Measurements from ENCODE around the gene NR1H3.
A peak's percentile ranks its signal among the peaks of the same experiment; 100 is the strongest.

NR1H3 gene

GRCh38 chr11:47233989-47234668 is 23.7 kb upstream of the NR1H3 start:
- Histone ChIP-seq H3K4me1 (ENCODE audit: control insufficient read depth, insufficient read depth, low read depth, low read length) (peaks cover 17% of the 10 kb centered on the region), H2BK5ac (ENCODE audit: low read depth, low read length, poor library complexity, severe bottlenecking) (no peak overlapping the region), H2AFZ (ENCODE audit: low read depth, low read length) (no peak overlapping the region), H3K14ac (ENCODE audit: low read length in 2 of 2) (no peak overlapping the region), H3K9ac (ENCODE audit: low read length) (peak overlapping the region; percentile 69), H3K9me3 (ENCODE audit: control insufficient read depth, low read length) (no peaks in the 10 kb centered on the region), H3K4ac (ENCODE audit: low read depth in 1 of 2, low read length in 2 of 2) (no peak overlapping the region), H3K18ac (ENCODE audit: low read depth in 1 of 2, low read length in 2 of 2) (no peak overlapping the region), H2BK12ac (ENCODE audit: low read length in 2 of 2) (no peak overlapping the region), H3K36me3 (ENCODE audit: control insufficient read depth in 1 of 2, insufficient read depth in 2 of 2, low read depth in 1 of 2, low read length in 2 of 2) (peaks cover 51 to 78% of the 10 kb centered on the region in 2 experiments), H3K4me2 (ENCODE audit: low read length, poor library complexity, severe bottlenecking) (peak overlapping the region; percentile 5), H2BK120ac (ENCODE audit: low read depth, low read length) (no peak overlapping the region), H3K23ac (ENCODE audit: low read length in 2 of 2) (no peak overlapping the region), H3K79me1 (replicated peaks; ENCODE audit: low read length, poor library complexity, severe bottlenecking) (peaks cover 11% of the 10 kb centered on the region), H4K91ac (ENCODE audit: low read length) (no peak overlapping the region), H2AK5ac (ENCODE audit: low read length, severe bottlenecking) (peak overlapping the region; percentile 50), H3K4me3 (ENCODE audit: insufficient read depth in 1 of 2, low read depth in 1 of 2, low read length in 2 of 2) (peak overlapping the region in 1 of 2 experiments; percentile 19), H3K27me3 (ENCODE audit: control insufficient read depth in 1 of 2, insufficient read depth in 1 of 2, low read length in 2 of 2) (no peaks in the 10 kb centered on the region), H3K27ac (ENCODE audit: low read length, poor library complexity, severe bottlenecking) (peak overlapping the region; percentile 70), H4K8ac (ENCODE audit: low read length) (no peak overlapping the region), H2BK15ac (ENCODE audit: low read depth, poor library complexity, severe bottlenecking) (no peak overlapping the region)
- peak; percentile 81 for DNase-seq
- 72% methylated on average over 11 of the region's 11 CpGs for WGBS

- peak overlapping the region; percentile 5 for H3K4me2 ChIP-seq (ENCODE audit: low read length, poor library complexity, severe bottlenecking)
- H4K91ac ChIP-seq (ENCODE audit: low read length): no peak overlapping the region
- H3K27me3 ChIP-seq (ENCODE audit: control insufficient read depth in 1 of 2, insufficient read depth in 1 of 2, low read length in 2 of 2): no peaks in the 10 kb centered on the region
- H3K36me3 ChIP-seq (ENCODE audit: control insufficient read depth in 1 of 2, insufficient read depth in 2 of 2, low read depth in 1 of 2, low read length in 2 of 2): peaks cover 55 to 78% of the 10 kb centered on the region in 2 experiments
- H3K9me3 ChIP-seq (ENCODE audit: control insufficient read depth, low read length): no peaks in the 10 kb centered on the region
- H3K27ac ChIP-seq (ENCODE audit: low read length, poor library complexity, severe bottlenecking): peak overlapping the region; percentile 70
- no peak overlapping the region for H3K23ac ChIP-seq (ENCODE audit: low read length in 2 of 2)
- no peak for DNase-seq
- peaks cover 9% of the 10 kb centered on the region for H3K79me1 ChIP-seq (replicated peaks; ENCODE audit: low read length, poor library complexity, severe bottlenecking)
- H3K14ac ChIP-seq (ENCODE audit: low read length in 2 of 2): no peak overlapping the region
- H2AFZ ChIP-seq (ENCODE audit: low read depth, low read length): no peak overlapping the region
- H3K4ac ChIP-seq (ENCODE audit: low read depth in 1 of 2, low read length in 2 of 2): no peak overlapping the region
- no peak overlapping the region for H2BK120ac ChIP-seq (ENCODE audit: low read depth, low read length)
- no peak overlapping the region for H2BK12ac ChIP-seq (ENCODE audit: low read length in 2 of 2)
- no peak overlapping the region for H2BK15ac ChIP-seq (ENCODE audit: low read depth, poor library complexity, severe bottlenecking)
- peaks cover 17% of the 10 kb centered on the region for H3K4me1 ChIP-seq (ENCODE audit: control insufficient read depth, insufficient read depth, low read depth, low read length)
- no peak overlapping the region for H2BK5ac ChIP-seq (ENCODE audit: low read depth, low read length, poor library complexity, severe bottlenecking)
- H3K18ac ChIP-seq (ENCODE audit: low read depth in 1 of 2, low read length in 2 of 2): no peak overlapping the region
- WGBS: 96% methylated on average over 12 of the region's 12 CpGs
- peak overlapping the region in 1 of 2 experiments; percentile 19 for H3K4me3 ChIP-seq (ENCODE audit: insufficient read depth in 1 of 2, low read depth in 1 of 2, low read length in 2 of 2)
- peak overlapping the region; percentile 10 for H2AK5ac ChIP-seq (ENCODE audit: low read length, severe bottlenecking)
- H4K8ac ChIP-seq (ENCODE audit: low read length): no peak overlapping the region
- peak overlapping the region; percentile 69 for H3K9ac ChIP-seq (ENCODE audit: low read length)
Observed at GRCh38 chr11:47234669-47235100, 23.1 kb upstream of the NR1H3 start.

GRCh38 chr11:47235163-47235562 is 22.6 kb upstream of the NR1H3 start:
- Histone ChIP-seq H3K18ac (ENCODE audit: low read depth in 1 of 2, low read length in 2 of 2) (no peak overlapping the region), H3K27me3 (ENCODE audit: control insufficient read depth in 1 of 2, insufficient read depth in 1 of 2, low read length in 2 of 2) (no peaks in the 10 kb centered on the region), H2AFZ (ENCODE audit: low read depth, low read length) (no peak overlapping the region), H3K9ac (ENCODE audit: low read length) (no peak overlapping the region), H3K23ac (ENCODE audit: low read length in 2 of 2) (no peak overlapping the region), H2AK5ac (ENCODE audit: low read length, severe bottlenecking) (peak overlapping the region; percentile 5), H2BK5ac (ENCODE audit: low read depth, low read length, poor library complexity, severe bottlenecking) (no peak overlapping the region), H3K14ac (ENCODE audit: low read length in 2 of 2) (no peak overlapping the region), H4K8ac (ENCODE audit: low read length) (no peak overlapping the region), H2BK15ac (ENCODE audit: low read depth, poor library complexity, severe bottlenecking) (no peak overlapping the region), H3K4ac (ENCODE audit: low read depth in 1 of 2, low read length in 2 of 2) (peak overlapping the region in 1 of 2 experiments; percentile 24), H3K36me3 (ENCODE audit: control insufficient read depth in 1 of 2, insufficient read depth in 2 of 2, low read depth in 1 of 2, low read length in 2 of 2) (peaks cover 56 to 78% of the 10 kb centered on the region in 2 experiments), H3K4me1 (ENCODE audit: control insufficient read depth, insufficient read depth, low read depth, low read length) (peaks cover 17% of the 10 kb centered on the region), H2BK12ac (ENCODE audit: low read length in 2 of 2) (no peak overlapping the region), H3K79me1 (replicated peaks; ENCODE audit: low read length, poor library complexity, severe bottlenecking) (peaks cover 12% of the 10 kb centered on the region), H2BK120ac (ENCODE audit: low read depth, low read length) (no peak overlapping the region), H3K9me3 (ENCODE audit: control insufficient read depth, low read length) (no peaks in the 10 kb centered on the region), H3K4me2 (ENCODE audit: low read length, poor library complexity, severe bottlenecking) (no peak overlapping the region), H3K27ac (ENCODE audit: low read length, poor library complexity, severe bottlenecking) (peak overlapping the region; percentile 6), H3K4me3 (ENCODE audit: insufficient read depth in 1 of 2, low read depth in 1 of 2, low read length in 2 of 2) (no peak overlapping the region), H4K91ac (ENCODE audit: low read length) (no peak overlapping the region)
- no peak for DNase-seq
- 95% methylated on average over 12 of the region's 12 CpGs for WGBS

GRCh38 chr11:47236482-47236881 is 21.3 kb upstream of the NR1H3 start:
- Histone ChIP-seq H3K14ac (ENCODE audit: low read length in 2 of 2) (no peak overlapping the region), H3K18ac (ENCODE audit: low read depth in 1 of 2, low read length in 2 of 2) (no peak overlapping the region), H2BK120ac (ENCODE audit: low read depth, low read length) (no peak overlapping the region), H3K4ac (ENCODE audit: low read depth in 1 of 2, low read length in 2 of 2) (no peak overlapping the region), H3K4me2 (ENCODE audit: low read length, poor library complexity, severe bottlenecking) (no peak overlapping the region), H4K91ac (ENCODE audit: low read length) (no peak overlapping the region), H3K27ac (ENCODE audit: low read length, poor library complexity, severe bottlenecking) (no peak overlapping the region), H2BK15ac (ENCODE audit: low read depth, poor library complexity, severe bottlenecking) (no peak overlapping the region), H2AK5ac (ENCODE audit: low read length, severe bottlenecking) (no peak overlapping the region), H2BK5ac (ENCODE audit: low read depth, low read length, poor library complexity, severe bottlenecking) (no peak overlapping the region), H2BK12ac (ENCODE audit: low read length in 2 of 2) (no peak overlapping the region), H3K9me3 (ENCODE audit: control insufficient read depth, low read length) (no peaks in the 10 kb centered on the region), H4K8ac (ENCODE audit: low read length) (no peak overlapping the region), H3K23ac (ENCODE audit: low read length in 2 of 2) (no peak overlapping the region), H3K4me1 (ENCODE audit: control insufficient read depth, insufficient read depth, low read depth, low read length) (peaks cover 17% of the 10 kb centered on the region), H2AFZ (ENCODE audit: low read depth, low read length) (no peak overlapping the region), H3K27me3 (ENCODE audit: control insufficient read depth in 1 of 2, insufficient read depth in 1 of 2, low read length in 2 of 2) (no peaks in the 10 kb centered on the region), H3K9ac (ENCODE audit: low read length) (no peak overlapping the region), H3K4me3 (ENCODE audit: insufficient read depth in 1 of 2, low read depth in 1 of 2, low read length in 2 of 2) (no peak overlapping the region), H3K36me3 (ENCODE audit: control insufficient read depth in 1 of 2, insufficient read depth in 2 of 2, low read depth in 1 of 2, low read length in 2 of 2) (peaks cover 57 to 72% of the 10 kb centered on the region in 2 experiments), H3K79me1 (replicated peaks; ENCODE audit: low read length, poor library complexity, severe bottlenecking) (peaks cover 9% of the 10 kb centered on the region)
- peak; percentile 69 for DNase-seq
- 72% methylated on average over 3 of the region's 5 CpGs for WGBS

Data from mesenchymal stem cell (in vitro differentiated cells and primary cell).